H4 (cell line): Measurements from ENCODE around the gene RPL7L1. TPM values are rescaled to one million over a fixed set of nuclear protein-coding genes. Genes with fewer than 3 reads are reported as not detected.
A peak's percentile ranks its signal among the peaks of the same experiment; 100 is the strongest.
"Not testable (repeated sequence)": the region's sequence is repeated elsewhere in the genome, so short reads cannot be mapped to it uniquely, and the experiment has no call there.

ENCODE experiments used
- DNase-seq: peaks from one replicate; pipeline ENCODE4 v3.0.0-alpha.2; 2015; ENCODE audit warnings: low spot score
- total RNA-seq: library from RNA; depleted of rRNA; stranded (reverse); fragments of >200 nt; shearing (Covaris generic); gene quantifications from 2 replicates; pipeline ENCODE4 v1.2.3, GENCODE V29; 2014

RPL7L1 gene
- total RNA-seq, 1 experiment from 2014 or later: 188 TPM

GRCh38 chr6:42891199-42891722 lies 11.8 kb downstream of the RPL7L1 start:
- DNase-seq: no peak

GRCh38 chr6:42894041-42894828 lies 14.8 kb downstream of the RPL7L1 start:
- not testable (repeated sequence) for DNase-seq

DNA sequence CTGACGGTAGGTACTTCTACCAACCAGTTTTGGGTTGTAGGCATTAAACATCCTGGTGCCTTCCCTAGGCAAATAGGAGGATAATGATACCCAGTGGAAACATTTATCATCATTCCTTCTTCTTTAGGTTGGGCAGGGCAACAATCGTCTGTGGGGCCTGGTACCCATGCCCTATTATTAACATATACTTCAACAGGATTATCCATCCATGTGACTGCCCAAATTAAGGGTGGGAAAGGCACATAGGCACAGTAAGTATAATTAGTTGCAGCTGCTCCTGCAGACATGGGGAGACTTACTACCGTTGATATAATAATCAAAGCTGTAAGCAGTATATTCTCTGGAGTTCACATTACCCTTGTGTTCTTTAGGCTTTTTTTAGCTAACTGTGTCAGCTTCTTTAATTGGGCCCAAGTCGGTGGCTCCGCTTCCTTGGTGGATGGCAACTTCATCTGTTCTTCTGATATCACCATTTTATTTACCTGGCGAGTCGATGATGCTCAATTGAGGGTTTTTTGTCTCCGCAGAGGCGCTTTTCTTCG lies 16.8 kb downstream of the RPL7L1 start:
- no peak for DNase-seq

- peak; percentile 51 for DNase-seq
These were observed 19.5 kb downstream of the RPL7L1 start for GRCh38 chr6:42898891-42899361.

GRCh38 chr6:42899871-42900270 lies 20.5 kb downstream of the RPL7L1 start:
- DNase-seq: no peak

- peak; percentile 86 for DNase-seq
These were observed 22.1 kb downstream of the RPL7L1 start for GRCh38 chr6:42901538-42901957.

GRCh38 chr6:42902429-42903263 lies 23.2 kb downstream of the RPL7L1 start:
- not testable (repeated sequence) for DNase-seq

DNA sequence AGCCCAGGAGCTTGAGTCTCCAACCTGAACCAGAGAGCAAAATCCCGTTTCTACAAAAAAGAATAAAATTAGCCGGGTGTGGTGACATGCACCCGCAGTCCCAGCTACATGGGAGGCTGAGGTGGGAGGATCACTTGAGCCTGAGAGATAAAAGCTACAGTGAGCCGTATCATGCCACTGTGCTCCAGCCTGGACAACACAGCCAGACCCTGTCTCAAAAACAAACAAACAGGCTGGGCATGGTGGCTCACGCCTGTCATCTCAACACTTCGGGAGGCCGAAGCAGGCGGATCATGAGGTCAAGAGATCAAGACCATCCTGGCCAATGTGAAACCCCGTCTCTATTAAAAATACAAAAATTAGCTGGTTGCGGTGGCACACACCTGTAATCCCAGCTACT lies 25.1 kb downstream of the RPL7L1 start:
- no peak for DNase-seq

DNA sequence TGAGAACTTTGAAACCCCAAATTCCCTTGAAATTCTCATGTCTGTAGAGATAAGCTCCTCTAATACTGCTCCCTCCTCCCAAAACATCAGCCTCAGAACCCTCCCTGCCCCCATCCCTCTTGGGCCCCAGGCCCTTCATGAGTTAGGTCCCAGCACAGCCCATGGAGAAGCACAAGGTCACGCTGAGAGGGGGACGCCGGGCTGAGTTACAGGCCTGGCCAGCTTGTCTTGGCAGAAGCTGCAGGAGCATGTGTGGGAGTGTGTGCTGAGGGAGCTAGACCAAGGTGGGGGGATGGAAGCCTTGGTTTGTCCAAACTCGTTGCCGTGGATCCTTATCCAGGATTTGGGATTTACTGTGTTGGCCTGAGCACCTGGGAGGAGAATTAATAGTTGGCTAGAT lies 27.9 kb downstream of the RPL7L1 start:
- DNase-seq: no peak

DNA sequence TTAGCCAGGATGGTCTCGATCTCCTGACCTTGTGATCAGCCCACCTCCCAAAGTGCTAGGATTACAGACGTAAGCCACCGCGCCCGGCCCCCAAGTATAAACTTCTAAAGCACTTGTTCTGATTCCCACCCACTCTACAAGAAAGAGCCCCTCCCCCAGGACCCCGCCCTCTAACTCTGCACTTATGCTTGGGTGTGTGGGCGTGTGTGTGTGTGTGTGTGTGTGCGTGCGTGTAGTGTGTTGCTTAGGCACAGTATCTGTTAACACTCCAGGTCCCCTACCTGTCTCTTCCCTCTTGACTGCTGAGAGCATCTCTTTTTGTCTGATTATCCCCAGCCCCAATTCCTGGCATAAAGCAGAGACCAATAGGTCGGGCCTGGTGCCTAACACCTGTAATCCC lies 30.4 kb downstream of the RPL7L1 start:
- no peak for DNase-seq

- no peak for DNase-seq
These were observed 32.0 kb downstream of the RPL7L1 start for GRCh38 chr6:42911171-42912021.

DNA sequence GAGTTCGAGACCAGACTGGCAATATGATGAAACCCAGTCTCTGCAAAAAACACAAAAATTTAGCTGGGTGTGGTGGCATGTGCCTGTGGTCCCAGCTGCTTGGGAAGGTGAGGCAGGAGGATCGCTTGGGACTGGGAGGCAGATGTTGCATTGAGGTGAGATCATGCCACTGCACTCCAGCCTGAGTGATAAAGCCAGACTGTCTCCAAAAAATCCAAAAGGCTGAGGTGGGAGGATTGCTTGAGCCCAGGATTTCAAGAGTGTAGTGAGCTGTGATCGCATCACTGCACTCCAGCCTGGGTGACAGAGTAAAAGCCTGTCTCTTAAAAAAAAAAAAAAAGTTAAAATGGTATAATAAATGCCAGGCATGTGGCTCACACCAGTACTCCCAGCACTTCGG lies 35.1 kb downstream of the RPL7L1 start:
- no peak for DNase-seq

DNA sequence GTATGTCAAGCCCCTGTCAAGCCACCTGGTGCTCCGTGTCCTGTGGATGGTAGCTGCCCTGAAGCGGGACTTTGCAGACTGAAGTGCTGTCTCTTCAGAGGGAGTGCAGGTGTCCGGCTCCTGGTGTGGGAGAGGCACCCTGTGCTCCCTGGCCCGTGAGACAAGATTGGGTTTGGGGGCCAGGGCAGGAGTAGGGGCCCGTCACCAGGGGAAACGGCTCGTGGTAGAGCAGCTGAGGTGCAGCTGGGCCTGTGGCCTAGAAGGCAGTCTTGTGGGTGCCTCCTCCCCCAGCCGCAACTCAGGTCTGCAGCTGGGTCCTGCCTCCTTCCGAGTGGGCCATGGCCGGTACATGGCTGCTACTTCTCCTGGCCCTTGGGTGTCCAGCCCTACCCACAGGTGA lies 36.3 kb downstream of the RPL7L1 start, which contains the start of gene PTCRA:
TSS of gene PTCRA (plus strand) at position 322 of the 400 bp plus-strand sequence. CDS start at position 339, 17 bp downstream.
- DNase-seq: no peak

DNA sequence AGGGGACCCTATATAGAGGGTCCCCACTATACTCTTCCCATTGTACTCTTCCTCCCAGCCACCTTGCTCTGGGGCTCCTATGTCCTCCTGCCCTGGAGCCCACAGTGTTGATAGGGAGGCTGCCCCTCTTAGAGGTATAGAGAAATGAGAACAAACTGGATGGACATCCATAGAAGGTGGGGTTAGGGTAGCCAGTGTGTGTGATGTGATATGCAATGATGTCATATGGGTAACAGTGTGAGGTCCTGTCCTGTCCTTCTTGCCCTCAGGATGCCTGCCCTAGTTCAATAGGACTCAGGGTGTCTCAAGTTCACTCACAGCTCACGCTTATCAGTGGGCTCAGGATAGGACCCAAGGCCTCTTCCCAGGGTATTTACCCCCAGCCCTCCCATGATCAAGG lies 36.9 kb downstream of the RPL7L1 start:
- DNase-seq: no peak

GRCh38 chr6:42921801-42922200 lies 42.4 kb downstream of the RPL7L1 start:
- DNase-seq: no peak

GRCh38 chr6:42923666-42924065 lies 44.2 kb downstream of the RPL7L1 start:
- no peak for DNase-seq

DNA sequence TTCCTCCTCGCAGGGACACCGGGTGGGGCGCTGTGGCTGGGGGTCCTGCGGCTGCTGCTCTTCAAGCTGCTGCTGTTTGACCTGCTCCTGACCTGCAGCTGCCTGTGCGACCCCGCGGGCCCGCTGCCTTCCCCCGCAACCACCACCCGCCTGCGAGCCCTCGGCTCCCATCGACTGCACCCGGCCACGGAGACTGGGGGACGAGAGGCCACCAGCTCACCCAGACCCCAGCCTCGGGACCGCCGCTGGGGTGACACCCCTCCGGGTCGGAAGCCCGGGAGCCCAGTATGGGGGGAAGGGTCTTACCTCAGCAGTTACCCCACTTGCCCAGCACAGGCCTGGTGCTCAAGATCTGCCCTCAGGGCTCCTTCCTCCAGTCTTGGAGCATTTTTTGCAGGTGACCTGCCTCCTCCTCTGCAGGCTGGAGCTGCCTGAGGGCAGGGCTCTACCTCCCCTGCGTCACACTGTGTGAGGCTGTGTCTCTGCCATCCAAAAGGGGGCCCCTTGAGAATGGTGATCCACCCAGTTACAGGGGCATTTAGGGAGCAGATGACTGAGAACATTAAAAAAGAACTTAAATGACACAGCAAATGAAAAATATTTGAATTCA lies 45.9 kb downstream of the RPL7L1 start:
- DNase-seq: no peak

GRCh38 chr6:42928986-42929820 lies 49.8 kb downstream of the RPL7L1 start, which contains the start of gene CNPY3:
CNPY3 (plus strand) TSS chr6:42929480; CDS start chr6:42929571, 91 bp downstream.
- DNase-seq: peak; percentile 99

DNA sequence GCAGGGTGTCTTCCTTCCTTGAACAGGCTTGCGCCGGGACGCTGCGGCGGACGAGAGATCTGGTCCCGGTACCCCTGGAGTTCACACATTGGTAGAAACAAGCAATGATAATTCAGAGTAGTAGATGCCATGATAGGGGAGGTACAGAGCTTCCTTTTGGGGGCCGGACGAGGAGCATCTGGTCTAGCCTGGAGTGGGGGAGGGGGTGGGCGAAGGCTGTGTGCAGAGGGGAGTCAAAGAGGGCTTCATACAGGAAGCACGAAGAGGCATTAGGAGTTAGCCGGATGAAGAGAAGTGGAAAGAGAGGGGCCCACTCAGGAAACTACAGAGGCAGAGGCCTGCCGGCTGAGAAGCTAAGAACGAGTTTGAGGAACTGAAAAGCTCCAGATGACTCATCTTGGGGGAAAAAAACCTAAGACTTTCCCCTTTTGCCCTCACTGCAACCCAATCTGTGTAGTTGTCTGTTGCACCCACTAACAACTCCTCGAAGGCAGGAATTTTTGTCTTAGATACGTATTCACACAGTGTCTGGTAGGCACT lies 50.5 kb downstream of the RPL7L1 start:
- peak; percentile 36 for DNase-seq
